Stimulated activated CD4-positive, alpha-beta T cell treated with anti-CD3 and anti-CD28 coated beads, Interleukin-15, amount 100 ng/mL, for 48 hours (primary cell): ENCODE measurements around the gene CKS1B.
"Not testable (repeated sequence)": the region's sequence is repeated elsewhere in the genome, so short reads cannot be mapped to it uniquely, and the experiment has no call there.

Source experiments
- DNase-seq, 2 donors: peaks; one replicate each; pipeline ENCODE4 v3.0.0-alpha.2; 2020; ENCODE audit warnings: low read depth in 2 of 2

CKS1B gene

DNA sequence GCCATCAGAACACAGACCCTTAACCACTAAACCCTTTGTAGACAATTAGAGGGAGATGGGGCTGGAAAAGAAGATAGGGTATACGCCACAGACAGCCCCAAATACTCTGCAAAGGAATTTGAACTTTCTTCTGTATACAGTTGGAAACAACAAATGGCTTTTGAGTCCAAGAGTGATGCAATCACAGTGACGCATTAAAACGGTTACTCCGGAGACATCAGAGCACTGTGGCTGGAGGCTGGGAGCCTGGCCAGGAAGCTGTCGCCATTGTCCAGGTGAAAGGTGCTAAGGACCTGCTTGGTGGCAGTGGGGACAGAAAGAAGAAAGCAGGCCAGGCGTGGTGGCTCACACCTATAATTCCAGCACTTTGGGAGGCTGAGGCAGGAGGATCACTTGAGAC lies 12.8 kb downstream of the CKS1B start:
- no peak for DNase-seq

DNA sequence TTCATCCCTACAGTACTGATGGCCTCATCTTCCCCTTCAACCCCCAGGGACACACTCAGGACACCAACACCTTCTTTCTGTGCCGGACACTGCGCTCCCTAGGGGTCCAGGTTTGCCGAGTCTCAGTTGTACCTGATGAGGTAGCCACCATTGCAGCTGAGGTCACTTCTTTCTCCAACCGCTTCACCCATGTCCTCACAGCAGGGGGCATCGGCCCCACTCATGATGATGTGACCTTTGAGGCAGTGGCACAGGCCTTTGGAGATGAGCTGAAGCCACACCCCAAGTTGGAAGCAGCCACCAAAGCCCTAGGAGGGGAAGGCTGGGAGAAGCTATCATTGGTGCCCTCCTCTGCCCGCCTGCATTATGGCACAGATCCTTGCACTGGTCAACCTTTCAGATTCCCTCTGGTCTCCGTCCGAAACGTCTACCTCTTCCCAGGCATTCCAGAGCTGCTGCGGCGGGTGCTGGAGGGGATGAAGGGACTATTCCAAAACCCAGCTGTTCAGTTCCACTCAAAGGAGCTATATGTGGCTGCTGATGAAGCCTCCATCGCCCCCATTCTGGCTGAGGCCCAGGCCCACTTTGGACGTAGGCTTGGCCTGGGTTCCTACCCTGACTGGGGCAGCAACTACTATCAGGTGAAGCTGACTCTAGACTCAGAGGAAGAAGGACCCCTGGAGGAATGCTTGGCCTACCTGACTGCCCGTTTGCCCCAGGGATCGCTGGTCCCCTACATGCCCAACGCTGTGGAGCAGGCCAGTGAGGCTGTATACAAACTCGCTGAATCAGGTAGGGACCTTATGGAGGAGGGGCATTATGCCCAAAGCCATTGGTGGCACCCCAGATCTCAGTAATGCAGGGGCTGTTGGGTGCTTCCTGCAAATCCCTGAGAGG lies 13.8 kb downstream of the CKS1B start:
- DNase-seq = no peak

DNA sequence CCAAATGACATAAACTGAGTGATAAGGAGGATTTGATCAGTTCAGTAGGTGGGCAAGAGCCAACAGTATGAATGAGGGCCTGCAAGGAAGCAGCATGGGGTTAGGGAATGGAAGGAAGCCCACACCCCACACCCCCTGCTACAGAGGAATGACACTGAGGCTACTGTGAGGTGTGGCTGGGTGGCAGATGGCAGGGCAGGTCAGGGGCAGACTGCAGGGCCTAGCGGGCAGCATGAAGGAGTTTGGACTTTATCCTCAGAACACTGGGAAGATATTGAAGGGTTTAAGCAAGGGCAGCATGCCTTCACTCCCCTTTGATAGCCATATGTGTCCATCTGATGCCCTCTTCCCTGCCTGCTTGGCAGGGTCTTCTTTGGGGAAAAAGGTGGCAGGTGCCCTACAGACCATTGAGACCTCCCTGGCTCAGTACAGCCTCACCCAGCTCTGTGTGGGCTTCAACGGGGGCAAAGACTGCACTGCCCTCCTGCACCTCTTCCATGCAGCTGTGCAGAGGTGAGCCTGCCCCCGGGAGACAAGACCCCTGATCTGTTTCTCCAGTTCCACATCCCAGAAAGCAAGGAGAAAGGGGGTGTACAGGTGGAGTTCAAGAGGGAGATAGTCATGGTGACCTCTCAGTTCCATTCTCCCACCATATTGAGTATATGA lies 14.8 kb downstream of the CKS1B start:
- no peak for DNase-seq

DNA sequence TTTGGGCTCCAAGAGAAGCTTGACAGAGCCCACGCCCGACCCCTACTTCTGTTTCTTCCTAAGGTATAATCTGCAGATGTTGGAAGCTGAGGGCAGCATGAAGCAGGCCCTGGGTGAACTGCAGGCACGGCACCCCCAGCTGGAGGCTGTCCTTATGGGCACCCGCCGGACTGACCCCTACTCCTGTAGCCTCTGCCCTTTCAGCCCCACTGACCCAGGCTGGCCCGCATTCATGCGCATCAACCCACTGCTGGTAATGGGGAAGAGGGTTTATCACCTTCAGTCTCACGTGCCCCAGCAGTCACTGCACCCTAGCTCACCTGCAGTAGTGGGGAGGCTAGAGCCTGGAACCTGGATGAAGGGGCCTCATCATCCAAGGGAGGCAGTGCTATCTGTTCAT lies 15.8 kb downstream of the CKS1B start:
- DNase-seq = no peak

DNA sequence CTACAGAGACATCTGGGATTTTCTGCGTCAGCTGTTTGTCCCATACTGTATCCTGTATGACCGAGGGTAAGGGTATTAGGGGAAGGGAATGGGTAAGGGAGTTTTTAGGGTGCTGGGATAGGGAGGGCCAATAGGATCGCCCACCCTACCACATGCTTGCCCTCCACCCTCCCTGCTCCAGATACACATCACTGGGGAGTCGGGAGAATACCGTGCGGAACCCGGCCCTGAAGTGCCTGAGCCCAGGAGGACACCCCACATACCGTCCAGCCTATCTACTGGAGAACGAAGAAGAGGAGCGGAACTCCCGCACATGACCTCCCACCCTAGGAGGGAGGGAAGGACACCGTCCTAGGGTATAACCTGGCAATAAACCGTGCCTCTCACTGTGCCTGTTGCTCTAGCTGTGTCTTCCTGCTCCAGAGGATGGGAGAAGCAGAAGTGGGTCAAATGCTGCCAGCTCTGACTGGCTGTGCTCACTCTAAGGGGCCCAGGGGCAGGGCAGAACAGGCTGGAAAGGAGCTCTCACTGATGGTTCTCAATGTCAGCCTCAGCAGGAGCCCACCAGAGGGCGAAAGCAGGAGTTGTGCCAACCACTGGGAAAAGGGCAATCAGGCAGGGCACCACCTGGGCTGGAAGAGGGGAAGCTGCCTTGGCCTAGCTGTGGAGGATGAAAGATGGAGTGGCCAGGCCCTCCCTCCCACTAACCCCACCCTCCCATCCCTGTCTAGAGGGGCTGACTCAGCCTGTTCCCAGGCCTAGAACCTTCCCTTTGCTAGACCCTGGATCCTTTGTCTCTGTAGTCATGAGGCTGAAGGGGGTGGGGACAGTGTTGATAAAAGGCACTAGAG lies 18.5 kb downstream of the CKS1B start:
- DNase-seq = no peak

DNA sequence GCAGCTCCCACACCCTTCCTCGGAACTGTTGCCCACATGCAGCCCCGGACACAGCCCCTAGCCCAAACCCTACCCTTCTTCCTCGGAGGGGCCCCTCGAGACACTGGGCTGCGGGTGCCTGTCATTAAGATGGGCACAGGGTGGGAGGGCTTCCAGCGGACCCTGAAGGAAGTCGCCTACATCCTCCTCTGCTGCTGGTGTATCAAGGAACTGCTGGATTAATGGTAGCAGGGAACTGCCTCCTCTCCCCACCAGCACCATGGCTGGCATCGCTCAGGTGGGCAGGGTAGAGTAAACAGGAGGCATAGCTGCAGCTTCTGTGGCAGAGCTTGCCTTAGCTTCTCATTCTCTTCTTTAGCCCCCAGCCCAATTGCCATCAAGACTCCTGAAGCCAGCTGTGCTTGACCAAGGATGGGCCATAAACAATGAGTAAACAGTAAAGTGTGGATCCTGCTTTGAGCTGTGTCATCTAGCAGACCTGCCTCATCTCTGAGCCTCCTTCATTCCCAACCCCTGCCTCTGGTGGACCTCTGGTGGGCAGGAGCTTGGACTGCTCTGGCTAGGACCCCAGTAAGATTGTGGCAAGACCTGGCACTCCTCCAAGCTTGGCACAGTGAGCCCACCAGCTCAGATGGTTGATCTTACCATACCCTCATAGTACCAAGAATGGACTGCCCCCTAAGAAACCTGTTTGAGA lies 19.2 kb downstream of the CKS1B start, which contains the start of gene LENEP:
TSS of gene LENEP (plus strand) at position 15 of the 697 bp plus-strand sequence. CDS start at position 37, 22 bp downstream.
- no peak for DNase-seq

DNA sequence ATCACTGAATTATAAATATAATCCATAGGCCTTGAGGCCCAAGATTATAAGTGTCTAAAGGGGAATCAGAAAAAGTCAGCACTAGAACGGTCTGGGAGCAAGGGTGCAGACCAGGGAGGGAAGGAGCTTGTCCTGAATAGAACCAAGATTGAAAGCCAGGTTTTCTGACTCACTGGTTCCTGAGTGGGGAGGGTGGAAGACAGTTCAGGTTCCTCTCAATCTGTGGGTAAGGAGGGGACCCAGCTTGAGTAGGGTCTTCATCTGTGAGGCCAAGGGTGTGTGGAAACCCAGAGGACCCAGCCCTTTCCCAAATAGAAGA lies 19.7 kb downstream of the CKS1B start:
- no peak for DNase-seq

DNA sequence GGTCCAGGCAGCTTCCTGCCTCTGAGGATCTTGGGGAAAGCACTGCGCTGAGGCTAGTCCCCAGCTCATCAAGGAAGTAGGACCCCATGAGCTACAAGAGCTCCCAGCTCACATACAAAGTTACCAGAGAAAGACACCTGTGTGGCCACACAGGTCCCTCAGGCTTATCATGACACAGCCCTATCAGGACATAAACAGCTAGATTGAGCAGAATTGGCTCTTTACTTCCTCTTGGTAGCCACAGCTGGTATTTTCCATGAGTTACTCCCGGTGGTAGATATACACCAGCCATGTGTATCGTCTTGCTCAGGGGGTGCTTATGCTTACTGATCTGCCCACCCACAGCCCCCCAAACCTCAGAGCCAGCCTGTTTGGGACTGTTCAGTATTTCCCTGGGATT lies 20.1 kb downstream of the CKS1B start:
- DNase-seq = no peak

DNA sequence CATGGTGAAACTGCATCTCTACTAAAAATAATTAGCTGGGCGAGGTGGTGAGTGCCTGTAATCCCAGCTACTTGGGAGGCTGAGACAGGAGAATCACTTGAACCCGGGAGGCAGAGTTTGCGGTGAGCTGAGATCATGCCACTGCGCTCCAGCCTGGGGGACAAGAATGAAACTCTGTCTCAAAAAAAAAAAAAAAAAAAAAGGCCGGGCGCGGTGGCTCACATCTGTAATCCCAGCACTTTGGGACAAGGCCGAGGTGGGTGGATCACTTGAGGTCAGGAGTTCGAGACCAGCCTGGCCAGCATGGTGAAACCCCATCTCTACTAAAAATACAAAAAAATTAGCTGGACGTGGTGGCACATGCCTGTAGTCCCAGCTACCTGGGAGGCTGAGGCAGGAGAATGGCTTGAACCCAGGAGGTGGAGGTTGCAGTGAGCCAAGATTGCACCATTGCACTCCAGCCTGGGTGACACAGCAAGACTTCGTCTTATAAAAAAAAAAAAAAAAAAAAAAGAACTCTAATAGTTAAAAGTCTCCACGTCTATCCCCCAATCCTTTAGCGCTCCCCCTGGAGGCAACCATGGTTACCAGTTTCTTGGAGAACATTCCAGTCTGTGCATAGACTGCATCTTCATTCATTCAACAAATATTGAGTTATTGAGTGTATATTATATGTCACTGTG lies 21.0 kb downstream of the CKS1B start:
- not testable (repeated sequence) for DNase-seq

DNA sequence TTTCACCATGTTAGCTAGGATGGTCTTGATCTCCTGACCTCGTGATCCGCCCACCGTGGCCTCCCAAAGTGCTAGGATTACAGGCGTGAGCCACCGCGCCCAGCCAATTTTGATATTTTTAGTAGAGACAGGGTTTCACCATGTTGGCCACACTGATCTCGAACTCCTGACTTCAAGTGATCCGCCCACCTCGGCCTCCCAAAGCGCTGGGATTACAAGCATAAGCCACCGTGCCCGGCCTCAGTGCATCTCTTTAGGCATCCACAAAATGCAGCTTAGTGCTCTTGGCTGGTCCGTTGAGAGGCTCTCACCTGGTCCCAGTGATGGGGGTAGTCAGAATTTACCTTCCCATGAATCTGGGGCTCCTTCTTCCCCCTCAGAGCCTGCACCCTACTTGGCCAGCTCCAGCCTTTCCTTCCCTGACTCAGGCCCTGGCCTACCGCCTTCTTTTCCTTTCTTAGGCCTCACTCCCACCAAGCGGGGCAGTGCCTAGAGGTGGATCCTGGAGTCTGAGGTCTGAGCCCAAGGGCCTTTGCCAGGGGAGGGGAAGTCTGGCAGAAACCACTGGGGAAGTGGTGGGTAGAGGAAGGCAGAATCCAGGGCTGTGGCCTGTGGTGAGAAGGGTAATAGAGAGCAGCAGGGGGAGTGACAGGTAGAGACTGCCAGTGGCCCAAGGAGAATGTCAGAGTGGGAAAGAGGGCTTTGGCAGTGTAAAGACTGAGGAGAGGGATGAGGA lies 22.7 kb downstream of the CKS1B start:
- DNase-seq = no peak

DNA sequence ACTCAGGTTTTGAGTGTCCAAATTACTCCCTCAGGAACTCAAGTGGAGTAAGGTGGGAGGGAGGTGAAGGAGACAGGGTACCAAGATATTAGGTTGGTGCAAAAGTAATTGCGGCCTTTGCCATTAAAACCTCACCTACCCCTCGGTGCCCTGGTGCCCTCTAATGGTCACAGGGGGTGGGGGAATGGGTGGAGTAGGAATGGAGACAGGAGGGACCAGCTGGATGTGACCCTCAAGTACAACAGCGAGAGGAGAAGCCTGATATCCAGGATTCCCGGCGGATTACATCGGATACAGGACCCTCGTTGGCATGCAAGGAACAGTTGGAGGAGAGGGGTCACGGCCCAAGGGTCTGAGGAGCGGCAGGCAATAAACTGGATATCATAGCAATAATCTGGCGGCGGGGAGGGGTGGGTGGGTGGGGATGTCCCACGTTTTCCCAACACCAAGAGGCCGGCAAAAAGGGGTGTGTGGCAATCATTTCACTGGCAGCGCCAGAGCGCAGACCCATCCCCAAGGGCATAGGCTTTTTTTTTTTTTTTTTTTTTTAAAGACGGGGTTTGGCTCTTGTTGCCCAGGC lies 23.8 kb downstream of the CKS1B start:
- DNase-seq = no peak

DNA sequence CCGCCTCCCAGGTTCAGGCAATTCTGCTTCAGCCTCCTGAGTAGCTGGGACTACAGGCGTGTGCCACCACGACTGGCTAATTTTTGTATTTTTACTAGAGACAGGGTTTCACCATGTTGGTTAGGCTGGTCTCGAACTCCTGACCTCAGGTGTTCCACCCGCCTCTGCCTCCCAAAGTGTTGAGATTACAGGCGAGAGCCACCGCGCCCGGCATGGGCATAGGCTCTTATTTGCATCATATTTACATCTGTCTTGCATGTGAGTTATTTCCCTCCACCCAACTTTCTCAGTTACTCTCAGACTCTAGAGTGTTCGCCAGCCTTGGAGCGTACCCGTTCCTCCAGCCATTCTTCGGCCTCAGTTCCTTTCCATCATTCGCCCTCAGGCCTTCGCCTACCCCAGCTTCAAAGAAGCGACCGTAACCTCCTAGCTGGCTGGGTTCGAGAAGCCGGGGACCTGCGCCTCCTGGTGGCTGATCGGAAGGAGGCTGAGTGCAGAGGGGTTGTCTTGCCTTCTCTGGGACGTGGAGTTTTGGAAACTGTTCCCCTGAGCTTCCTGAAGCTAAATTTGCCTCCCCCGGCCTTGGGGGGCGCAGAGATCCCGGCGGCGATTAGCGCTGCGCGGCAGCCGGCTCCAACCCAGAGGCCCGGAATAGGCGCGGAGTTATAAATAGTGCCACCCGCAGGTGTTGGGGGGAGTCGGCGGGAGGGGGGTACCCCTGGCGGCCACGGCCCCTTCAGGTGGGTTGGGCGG lies 24.5 kb downstream of the CKS1B start:
- peak in 1 of 2 donors; percentile 67 for DNase-seq

DNA sequence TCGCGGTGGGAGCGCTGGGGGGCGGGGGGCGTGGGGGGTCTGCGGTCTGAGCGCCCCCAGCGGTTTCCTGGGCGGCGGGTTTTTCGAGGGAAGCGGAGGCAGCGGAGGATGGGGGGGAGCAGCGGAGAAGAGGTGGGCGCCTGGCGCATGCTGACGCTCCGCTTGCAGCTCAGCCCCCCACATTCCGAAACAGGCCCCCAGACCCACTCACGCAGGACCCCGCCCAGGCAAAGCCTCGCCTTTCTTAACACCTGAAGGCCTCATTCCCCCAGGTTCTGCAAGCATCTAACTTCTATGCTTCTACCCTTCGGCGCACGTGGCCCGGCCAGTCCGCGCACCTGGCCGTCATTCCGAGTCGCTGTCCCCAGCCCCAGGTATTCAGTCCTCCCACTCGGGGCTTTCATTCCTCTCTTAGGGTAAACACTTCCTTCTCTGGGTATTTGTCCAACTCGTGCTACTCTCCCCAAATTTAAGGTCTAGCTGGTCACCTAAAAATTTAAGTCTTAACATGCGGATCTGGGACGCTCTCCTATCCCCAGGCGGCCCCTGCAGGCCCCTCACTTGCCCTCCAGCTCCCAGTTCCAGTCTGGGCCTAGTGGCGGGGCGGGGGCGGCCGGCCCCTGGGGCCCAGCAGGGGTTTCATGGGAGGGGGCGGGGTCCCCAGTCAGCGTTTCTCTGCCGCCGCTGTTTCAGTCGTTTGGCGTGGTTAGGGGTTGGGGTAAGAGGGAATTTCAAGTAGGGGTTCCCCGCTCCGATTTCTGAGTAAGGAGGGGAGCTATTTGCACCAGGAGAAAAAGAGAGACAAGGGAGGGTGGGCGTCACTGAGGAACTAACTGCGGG lies 25.3 kb downstream of the CKS1B start:
- peak in 1 of 2 donors; percentile 58 for DNase-seq

DNA sequence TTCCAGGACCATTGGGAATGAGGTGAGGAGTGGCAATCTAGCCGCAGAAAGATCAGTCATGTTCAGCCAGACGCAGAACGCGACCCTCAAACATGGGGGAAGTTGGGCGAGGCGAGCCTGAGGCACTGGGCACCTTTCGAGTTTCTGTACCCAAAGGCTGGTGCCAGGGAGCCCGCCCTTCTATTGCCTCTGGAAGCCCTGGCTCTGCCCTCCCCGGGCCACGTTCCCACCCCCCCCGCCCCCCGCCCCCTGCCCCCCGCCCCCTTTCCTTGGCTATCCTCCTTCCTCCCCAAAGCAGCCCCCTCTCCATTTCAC lies 25.9 kb downstream of the CKS1B start:
- no peak for DNase-seq

DNA sequence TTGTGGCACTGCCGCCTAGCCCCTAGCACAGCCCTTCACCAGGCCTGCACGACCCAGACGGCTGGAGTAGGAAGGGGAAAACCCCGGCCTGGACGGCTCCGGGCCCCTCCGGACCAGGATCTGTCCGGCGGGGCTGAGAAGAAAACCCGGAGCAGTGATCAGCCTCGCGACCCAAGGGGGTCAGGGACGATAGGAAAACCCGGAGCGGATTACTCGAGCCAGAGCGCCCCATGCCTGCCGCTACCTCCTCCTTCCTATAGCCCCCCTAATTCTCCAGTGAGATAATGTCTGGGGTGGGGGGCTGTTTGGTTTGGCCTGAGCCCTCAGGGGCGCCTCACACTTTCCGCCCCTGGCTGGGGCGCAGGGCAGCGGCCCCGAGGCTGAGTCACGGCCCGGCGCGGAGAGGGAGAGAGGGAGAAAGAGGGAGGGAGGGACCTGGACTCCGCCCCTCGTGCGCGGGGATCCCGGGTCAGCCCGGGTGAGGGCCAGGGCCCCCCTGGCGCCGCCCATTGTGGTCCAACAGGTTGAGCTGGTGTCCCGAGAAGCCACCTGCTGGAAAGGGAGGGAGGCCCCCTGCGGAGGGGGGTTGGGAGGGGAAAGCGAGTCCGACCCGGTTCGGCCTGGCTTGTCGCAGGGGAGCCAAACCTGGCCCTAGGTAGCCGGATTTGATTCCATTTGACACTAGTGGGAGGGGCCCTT lies 26.4 kb downstream of the CKS1B start:
- DNase-seq = peak; percentile 72 to 86

DNA sequence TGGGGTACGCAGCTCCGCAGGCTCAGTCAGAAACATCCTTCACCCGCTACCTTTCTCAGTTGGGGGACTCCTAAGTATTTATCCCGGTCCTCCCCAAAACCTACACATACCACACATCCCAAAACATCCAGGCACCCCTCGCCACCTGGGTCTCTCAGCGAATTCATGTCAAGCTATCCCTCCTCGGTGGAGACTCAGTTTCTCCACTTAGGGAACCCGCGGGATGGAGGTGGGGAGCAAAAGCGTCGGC lies 26.9 kb downstream of the CKS1B start:
- no peak for DNase-seq

DNA sequence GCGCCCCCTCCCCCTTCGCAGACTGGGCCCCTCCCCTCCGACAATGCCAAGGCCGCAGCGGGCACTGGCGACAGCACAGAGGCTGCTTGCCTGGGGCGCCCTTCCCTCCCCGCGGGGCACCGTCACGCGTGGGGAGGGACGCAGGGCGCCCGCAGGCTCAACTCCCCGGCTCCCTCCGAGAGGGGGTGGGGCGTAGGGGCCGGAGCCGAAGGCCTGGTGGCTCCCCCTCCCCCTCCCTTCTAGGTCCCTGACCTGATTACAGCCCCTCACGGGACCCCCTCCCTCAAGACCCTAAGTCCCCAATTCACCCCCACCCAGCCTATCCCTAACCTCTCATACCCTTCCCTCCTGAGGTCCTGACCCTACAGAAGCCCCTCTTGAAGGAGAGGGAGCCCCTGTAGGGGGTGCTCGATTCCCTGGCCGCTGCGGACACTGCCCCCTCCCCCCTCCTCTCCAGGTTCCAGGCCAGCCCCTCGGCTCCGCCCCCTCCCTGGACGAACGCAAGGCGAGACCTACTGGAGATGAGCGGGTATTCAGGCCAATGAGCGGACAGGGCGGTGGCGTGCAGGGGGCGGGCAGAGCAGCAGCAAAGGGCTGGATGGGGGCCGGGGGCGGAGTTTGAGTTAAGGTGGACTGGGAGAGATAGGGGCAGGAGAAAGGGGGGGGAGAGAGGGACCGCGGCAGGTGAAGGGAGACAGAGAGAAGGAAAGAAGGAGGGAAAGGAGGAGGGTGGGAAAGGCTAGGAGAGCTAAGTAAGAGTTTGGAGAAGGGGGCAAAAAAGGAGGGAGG lies 27.4 kb downstream of the CKS1B start:
- peak; percentile 99 to 100 for DNase-seq
